ENCODE measurements around the gene PPP2R5C.

GRCh38 chr14:101895256-101895655 is 133.7 kb downstream of the PPP2R5C start:
- TF ChIP-seq EZH2 (IDR thresholded peaks at IDR 0.05) (no peak), POLR2AphosphoS5 (IDR thresholded peaks at IDR 0.05; ENCODE audit: borderline replicate concordance, low read depth, low read length) (no peak)

All from SK-N-MC (cell line).